H9 (cell line): Measurements from ENCODE around the gene UBXN11. TPM values are rescaled to one million over a fixed set of nuclear protein-coding genes. Genes with fewer than 3 reads are reported as not detected.

Source experiments
- DNase-seq: peaks from one replicate; pipeline ENCODE4 v3.0.0-alpha.2; 2017
- H2AFZ ChIP-seq: one replicate; pipeline ENCODE4 v1.6.1; 2013; ENCODE audit warnings: mild to moderate bottlenecking, low read length, control low read depth, moderate library complexity
- H2AK5ac ChIP-seq: 2 replicates; pipeline ENCODE4 v1.6.1; 2013; ENCODE audit warnings: low read length, control low read depth, mixed read lengths; ENCODE audit not compliant: insufficient read length
- H2BK120ac ChIP-seq: one replicate; pipeline ENCODE4 v1.6.1; 2013; ENCODE audit warnings: low read depth, mild to moderate bottlenecking, low read length, control low read depth, inconsistent platforms; ENCODE audit not compliant: poor library complexity, severe bottlenecking
- H2BK12ac ChIP-seq: 2 replicates; pipeline ENCODE4 v1.6.1; 2013; ENCODE audit warnings: low read length, control low read depth, mixed read lengths, low read depth; ENCODE audit not compliant: insufficient read length
- H2BK15ac ChIP-seq: 2 replicates; pipeline ENCODE4 v1.6.1; 2013; ENCODE audit warnings: low read depth, low read length, control low read depth
- H2BK20ac ChIP-seq: one replicate; pipeline ENCODE4 v1.6.1; 2013; ENCODE audit warnings: low read depth, mild to moderate bottlenecking, low read length, control low read depth, inconsistent platforms; ENCODE audit not compliant: poor library complexity, severe bottlenecking
- H2BK5ac ChIP-seq: 2 replicates; pipeline ENCODE4 v1.6.1; 2013; ENCODE audit warnings: low read length, control low read depth, mixed read lengths; ENCODE audit not compliant: insufficient read length
- H3K14ac ChIP-seq: 2 replicates; pipeline ENCODE4 v1.6.1; 2013; ENCODE audit warnings: low read length, control low read depth; ENCODE audit not compliant: insufficient read depth
- H3K18ac ChIP-seq: 2 replicates; pipeline ENCODE4 v1.6.1; 2013; ENCODE audit warnings: low read depth, mild to moderate bottlenecking, mixed read lengths, low read length, control low read depth; ENCODE audit not compliant: insufficient read length
- H3K23ac ChIP-seq: 2 replicates; pipeline ENCODE4 v1.6.1; 2013; ENCODE audit warnings: low read length, control low read depth, mixed read lengths, low read depth; ENCODE audit not compliant: insufficient read length
- H3K23me2 ChIP-seq: 2 replicates; pipeline ENCODE4 v1.6.1; 2013; ENCODE audit warnings: low read depth, mild to moderate bottlenecking, mixed read lengths, low read length, control low read depth; ENCODE audit not compliant: insufficient read length, poor library complexity, severe bottlenecking
- H3K27ac ChIP-seq: 2 replicates; pipeline ENCODE4 v1.5.1; 2013; ENCODE audit warnings: low read length, control low read depth, mixed read lengths, low read depth; ENCODE audit not compliant: insufficient read length
- H3K27me3 ChIP-seq: 2 replicates; pipeline ENCODE4 v1.6.1; 2013; ENCODE audit warnings: low read length, control low read depth, inconsistent platforms; ENCODE audit not compliant: insufficient read depth
- H3K4ac ChIP-seq: 2 replicates; pipeline ENCODE4 v1.6.1; 2013; ENCODE audit warnings: low read depth, mild to moderate bottlenecking, control low read depth, inconsistent platforms, low read length, moderate library complexity
- H3K4me1 ChIP-seq: 2 replicates; pipeline ENCODE4 v1.6.1; 2013; ENCODE audit warnings: low read length, control low read depth, inconsistent platforms; ENCODE audit not compliant: insufficient read depth
- H3K4me2 ChIP-seq: 2 replicates; pipeline ENCODE4 v1.6.1; 2013; ENCODE audit warnings: low read length, control low read depth, mixed read lengths; ENCODE audit not compliant: insufficient read length, insufficient read depth
- H3K56ac ChIP-seq: 2 replicates; pipeline ENCODE4 v1.6.1; 2013; ENCODE audit warnings: low read depth, mild to moderate bottlenecking, mixed read lengths, low read length, control low read depth; ENCODE audit not compliant: insufficient read length
- H3K79me1 ChIP-seq: 2 replicates; pipeline ENCODE4 v1.6.1; 2013; ENCODE audit warnings: low read depth, mild to moderate bottlenecking, moderate library complexity, low read length, control low read depth, inconsistent platforms; ENCODE audit not compliant: insufficient read depth, poor library complexity, severe bottlenecking
- H3K79me2 ChIP-seq: 2 replicates; pipeline ENCODE4 v1.6.1; 2013; ENCODE audit warnings: low read length, control low read depth, inconsistent platforms; ENCODE audit not compliant: insufficient read depth
- H3K9ac ChIP-seq: 2 replicates; pipeline ENCODE4 v1.6.1; 2013; ENCODE audit warnings: low read length, control low read depth, mixed read lengths; ENCODE audit not compliant: insufficient read length; ENCODE audit errors: extremely low read depth
- H3K9me3 ChIP-seq: one replicate; pipeline ENCODE4 v1.6.1; 2013; ENCODE audit warnings: low read depth, low read length, inconsistent platforms; ENCODE audit not compliant: control insufficient read depth
- H3T11ph ChIP-seq: one replicate; pipeline ENCODE4 v1.6.1; 2013; ENCODE audit warnings: mild to moderate bottlenecking, low read length, control low read depth, inconsistent platforms
- H4K20me1 ChIP-seq: one replicate; pipeline ENCODE4 v1.6.1; 2013; ENCODE audit not compliant: control insufficient read depth, insufficient read length, insufficient read depth
- H4K5ac ChIP-seq: 2 replicates; pipeline ENCODE4 v1.6.1; 2013; ENCODE audit warnings: low read depth, mild to moderate bottlenecking, mixed read lengths, low read length, control low read depth; ENCODE audit not compliant: insufficient read length
- H4K8ac ChIP-seq: replicated peaks from 2 replicates; pipeline ENCODE4 v1.6.1; 2013; ENCODE audit warnings: low read length, control low read depth, mixed read lengths, low read depth; ENCODE audit not compliant: insufficient read length
- H4K91ac ChIP-seq: 2 replicates; pipeline ENCODE4 v1.6.1; 2013; ENCODE audit warnings: low read depth, mild to moderate bottlenecking, moderate library complexity, mixed read lengths, low read length, control low read depth; ENCODE audit not compliant: insufficient read length
- H3K27ac Mint-ChIP-seq, 3 experiments: 2 replicates in 2 of 3; 3 replicates in 1 of 3; pipeline ENCODE4 v1.8.0; 2020 to 2021; ENCODE audit warnings: mixed read lengths in 3 of 3, mild to moderate bottlenecking in 1 of 3, moderate library complexity in 1 of 3
- H3K27me3 Mint-ChIP-seq: 2 replicates; pipeline ENCODE4 v1.8.0; 2021; ENCODE audit warnings: low read depth, mild to moderate bottlenecking, moderate library complexity, mixed read lengths
- H3K36me3 Mint-ChIP-seq, 3 experiments: 2 replicates in 2 of 3; 3 replicates in 1 of 3; pipeline ENCODE4 v1.8.0; 2020 to 2021; ENCODE audit warnings: low read depth in 3 of 3, mixed read lengths in 3 of 3; ENCODE audit not compliant: insufficient read depth in 1 of 3
- H3K4me1 Mint-ChIP-seq, 2 experiments: 2 replicates each; pipeline ENCODE4 v1.8.0; 2020; ENCODE audit warnings: mixed read lengths in 2 of 2
- H3K4me3 Mint-ChIP-seq, 2 experiments: 2 replicates in 1 of 2; 3 replicates in 1 of 2; pipeline ENCODE4 v1.8.0; 2020 to 2021; ENCODE audit warnings: mild to moderate bottlenecking in 2 of 2, mixed read lengths in 2 of 2, moderate library complexity in 1 of 2
- H3K9me3 Mint-ChIP-seq, 2 experiments: 2 replicates in 1 of 2; 3 replicates in 1 of 2; pipeline ENCODE4 v1.8.0; 2020; ENCODE audit warnings: mild to moderate bottlenecking in 2 of 2, mixed read lengths in 2 of 2, moderate library complexity in 1 of 2
- WGBS: extraction: QIAGEN DNeasy Blood & Tissue Kit; methylation state at CpG from one replicate; pipeline ENCODE4 v1.1.7; 2013; ENCODE audit warnings: missing lambda C conversion rate, low lambda C conversion rate, mixed read lengths; ENCODE audit not compliant: insufficient read length; ENCODE audit errors: extremely low coverage; 5-methylcytosine and 5-hydroxymethylcytosine counted together
- total RNA-seq: library from RNA; stranded (reverse); gene quantifications from 2 replicates; pipeline ENCODE4 v1.2.1, GENCODE V29; 2021
- TF ChIP-seq, protein P1 (sequence below): fragments of 200-600 bp; sonication (generic); conservative IDR thresholded peaks from 3 replicates; pipeline ENCODE4 v1.8.0; 2021; ENCODE audit warnings: antibody characterized with exemption, mild to moderate bottlenecking

UBXN11 gene
- total RNA-seq, 1 experiment from 2014 or later, result 13.7 TPM

DNA sequence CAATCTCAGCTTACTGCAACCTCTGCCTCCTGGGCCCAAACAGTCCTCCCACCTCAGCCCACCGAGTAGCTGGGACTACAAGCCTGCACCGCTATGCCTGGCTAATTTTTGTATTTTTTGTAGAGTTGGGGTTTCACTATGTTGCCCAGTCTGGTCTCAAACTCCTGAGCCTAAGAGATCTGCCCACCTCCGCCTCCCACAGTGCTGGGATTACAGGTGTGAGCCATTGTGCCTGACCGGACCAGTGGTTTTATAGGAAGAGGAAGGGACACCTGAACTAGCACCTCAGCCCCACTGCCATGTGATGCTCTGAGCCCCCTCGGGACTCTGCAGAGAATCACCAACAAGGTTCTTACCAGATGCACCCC, 43.4 kb upstream of the UBXN11 start:
- Mint-ChIP-seq H3K4me3 (no peak overlapping the region), H3K27ac (peak overlapping the region in 1 of 3 experiments; percentile 59; a peak in 1 of 7 replicates), H3K36me3 (no peaks in the 10 kb centered on the region; a peak in 1 of 7 replicates), H3K9me3 (no peaks in the 10 kb centered on the region), H3K27me3 (no peaks in the 10 kb centered on the region), H3K4me1 (peaks cover 27 to 31% of the 10 kb centered on the region in 2 experiments)
- Histone ChIP-seq H3K23me2 (no peaks in the 10 kb centered on the region), H3K9ac (no peak overlapping the region), H4K91ac (no peak overlapping the region), H2BK20ac (no peak overlapping the region), H4K8ac (no peak overlapping the region), H2AK5ac (no peak overlapping the region), H3K4ac (no peak overlapping the region), H3K79me2 (no peaks in the 10 kb centered on the region), H3K9me3 (no peaks in the 10 kb centered on the region), H4K5ac (no peak overlapping the region), H2BK5ac (no peak overlapping the region), H3K4me2 (no peak overlapping the region), H4K20me1 (no peaks in the 10 kb centered on the region), H3K14ac (no peak overlapping the region), H3K79me1 (no peaks in the 10 kb centered on the region), H3K4me1 (peaks cover 3% of the 10 kb centered on the region; the same call in 1 of the 2 replicates), H3K27me3 (no peaks in the 10 kb centered on the region), H3K18ac (no peak overlapping the region), H3T11ph (no peak overlapping the region), H2BK120ac (no peak overlapping the region), H3K27ac (no peak overlapping the region), H2BK15ac (no peak overlapping the region), H2BK12ac (no peak overlapping the region), H3K23ac (no peak overlapping the region), H2AFZ (no peak overlapping the region), H3K56ac (no peak overlapping the region)
- DNase-seq, result peak; percentile 26
- TF ChIP-seq, protein P1, sequence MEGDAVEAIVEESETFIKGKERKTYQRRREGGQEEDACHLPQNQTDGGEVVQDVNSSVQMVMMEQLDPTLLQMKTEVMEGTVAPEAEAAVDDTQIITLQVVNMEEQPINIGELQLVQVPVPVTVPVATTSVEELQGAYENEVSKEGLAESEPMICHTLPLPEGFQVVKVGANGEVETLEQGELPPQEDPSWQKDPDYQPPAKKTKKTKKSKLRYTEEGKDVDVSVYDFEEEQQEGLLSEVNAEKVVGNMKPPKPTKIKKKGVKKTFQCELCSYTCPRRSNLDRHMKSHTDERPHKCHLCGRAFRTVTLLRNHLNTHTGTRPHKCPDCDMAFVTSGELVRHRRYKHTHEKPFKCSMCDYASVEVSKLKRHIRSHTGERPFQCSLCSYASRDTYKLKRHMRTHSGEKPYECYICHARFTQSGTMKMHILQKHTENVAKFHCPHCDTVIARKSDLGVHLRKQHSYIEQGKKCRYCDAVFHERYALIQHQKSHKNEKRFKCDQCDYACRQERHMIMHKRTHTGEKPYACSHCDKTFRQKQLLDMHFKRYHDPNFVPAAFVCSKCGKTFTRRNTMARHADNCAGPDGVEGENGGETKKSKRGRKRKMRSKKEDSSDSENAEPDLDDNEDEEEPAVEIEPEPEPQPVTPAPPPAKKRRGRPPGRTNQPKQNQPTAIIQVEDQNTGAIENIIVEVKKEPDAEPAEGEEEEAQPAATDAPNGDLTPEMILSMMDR, result no peak
- no CpG with 5 or more reads among the region's 5 CpGs for WGBS
